Renal cortex interstitium (tissue), 15 donors: ENCODE data around the gene DRAM2. TPM values are rescaled to one million over a fixed set of nuclear protein-coding genes. Genes with fewer than 3 reads are reported as not detected.

Experiments
- DNase-seq, 11 donors: peaks; one replicate each; pipeline ENCODE4 v3.0.0-alpha.2; 2013; ENCODE audit warnings: low read depth in 9 of 11, low spot score in 4 of 11; ENCODE audit errors: extremely low read depth in 1 of 11
- long read RNA-seq, 16 experiments: transcript quantifications; one replicate each; lab custom pipeline, GENCODE V29; 2026
- polyA plus RNA-seq, 3 donors: library from polyadenylated mRNA; unstranded; fragments of 120-200 nt; gene quantifications; one replicate each; pipeline ENCODE4 v1.2.1, GENCODE V29; 2013; ENCODE audit not compliant: insufficient read length in 3 of 3

The DRAM2 gene
- 10 to 100 TPM; 65.6 to 78.5 (median 66.4) TPM for polyA plus RNA-seq
- long read RNA-seq, donor 1, result 0 reads
- long read RNA-seq, donor 2, partial matches to known transcripts, result 0 of 3 reads
- long read RNA-seq, donor 2, other reads (novel, unspliced or antisense), result 0 of 3 reads
- long read RNA-seq, donor 3, partial matches to known transcripts, result 0 of 7 reads
- long read RNA-seq, donor 3, other reads (novel, unspliced or antisense), result 5 of 7 reads
- long read RNA-seq, donor 4, partial matches to known transcripts, result 5 of 15 reads
- long read RNA-seq, donor 4, other reads (novel, unspliced or antisense), result 7 of 15 reads
- long read RNA-seq, donor 5, result 0 reads
- long read RNA-seq, donor 6, partial matches to known transcripts, result 0 of 1 reads
- long read RNA-seq, donor 6, other reads (novel, unspliced or antisense), result 0 of 1 reads
- long read RNA-seq, donor 7, partial matches to known transcripts, result 0 of 8 reads
- long read RNA-seq, donor 7, other reads (novel, unspliced or antisense), result 6 of 8 reads
- long read RNA-seq, donor 8, partial matches to known transcripts, result 5 of 24 reads
- long read RNA-seq, donor 8, other reads (novel, unspliced or antisense), result 15 of 24 reads
- long read RNA-seq, donor 9, transcript DRAM2-208 (9 exons, 1,872 nt), result major isoform, 5 of 12 reads
- long read RNA-seq, donor 9, partial matches to known transcripts, result 0 of 12 reads
- long read RNA-seq, donor 9, other reads (novel, unspliced or antisense), result 5 of 12 reads
- long read RNA-seq, donor 10, partial matches to known transcripts, result 0 of 4 reads
- long read RNA-seq, donor 10, other reads (novel, unspliced or antisense), result 0 of 4 reads
- long read RNA-seq, donor 11, partial matches to known transcripts, result 0 of 8 reads
- long read RNA-seq, donor 11, other reads (novel, unspliced or antisense), result 6 of 8 reads
- long read RNA-seq, donor 12, partial matches to known transcripts, result 0 of 1 reads
- long read RNA-seq, donor 12, other reads (novel, unspliced or antisense), result 0 of 1 reads
- long read RNA-seq, donor 13, transcript DRAM2-208 (9 exons, 1,872 nt), result major isoform, 13 of 18 reads
- long read RNA-seq, donor 13, partial matches to known transcripts, result 0 of 18 reads
- long read RNA-seq, donor 13, other reads (novel, unspliced or antisense), result 0 of 18 reads
- long read RNA-seq, donor 14, partial matches to known transcripts, result 0 of 11 reads
- long read RNA-seq, donor 14, other reads (novel, unspliced or antisense), result 6 of 11 reads
- long read RNA-seq, donor 15, partial matches to known transcripts, result 0 of 2 reads
- long read RNA-seq, donor 15, other reads (novel, unspliced or antisense), result 0 of 2 reads
- long read RNA-seq, donor 16, transcript DRAM2-208 (9 exons, 1,872 nt), result major isoform, 6 of 13 reads
- long read RNA-seq, donor 16, partial matches to known transcripts, result 0 of 13 reads
- long read RNA-seq, donor 16, other reads (novel, unspliced or antisense), result 7 of 13 reads

DNA sequence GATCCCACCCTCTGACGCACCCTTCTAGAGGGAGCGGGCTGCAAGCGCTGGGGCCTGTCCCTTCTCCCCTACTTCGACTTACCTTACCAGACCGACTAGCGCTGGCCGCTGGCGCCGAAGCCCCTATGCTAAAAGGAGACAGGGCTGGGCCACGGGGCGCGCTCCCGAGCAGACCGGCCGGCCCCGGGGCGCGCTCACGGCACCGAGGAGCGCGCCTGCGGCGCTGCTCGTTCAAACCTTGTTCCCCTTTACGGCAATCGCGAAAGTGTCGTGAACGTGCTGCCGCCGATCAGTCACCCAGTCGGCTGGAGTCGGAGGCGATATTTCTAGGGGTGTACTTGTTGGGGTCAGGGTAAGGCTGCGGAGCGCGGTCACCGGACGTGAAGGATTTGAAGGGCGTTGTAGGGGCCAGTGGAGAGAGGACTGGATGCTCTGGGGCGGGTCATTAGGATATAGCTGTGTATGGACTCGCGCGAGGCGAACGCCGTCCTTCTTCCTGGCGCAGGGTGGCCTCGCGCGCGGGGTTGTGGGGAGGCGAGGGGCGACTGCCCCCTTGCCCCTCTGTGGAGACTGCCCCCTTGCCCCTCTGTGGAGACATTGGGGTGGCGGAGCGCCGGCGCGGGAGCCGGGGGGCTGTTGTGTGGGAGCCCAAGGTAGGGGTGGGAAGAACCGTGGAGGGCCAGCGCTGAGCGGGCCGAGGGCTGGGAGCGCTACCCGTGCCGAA, at the start of gene DRAM2, which contains the start of gene CEPT1:
TSS of gene DRAM2 (minus strand) at position 138 of the 724 bp plus-strand sequence. CDS start 8,539 bp downstream, outside the sequence.
TSS of gene CEPT1 (plus strand) at position 268 of the 724 bp plus-strand sequence. CDS start 7,492 bp downstream, outside the sequence.
- DNase-seq, result peak; percentile 91 to 99 (median 95)

DNA sequence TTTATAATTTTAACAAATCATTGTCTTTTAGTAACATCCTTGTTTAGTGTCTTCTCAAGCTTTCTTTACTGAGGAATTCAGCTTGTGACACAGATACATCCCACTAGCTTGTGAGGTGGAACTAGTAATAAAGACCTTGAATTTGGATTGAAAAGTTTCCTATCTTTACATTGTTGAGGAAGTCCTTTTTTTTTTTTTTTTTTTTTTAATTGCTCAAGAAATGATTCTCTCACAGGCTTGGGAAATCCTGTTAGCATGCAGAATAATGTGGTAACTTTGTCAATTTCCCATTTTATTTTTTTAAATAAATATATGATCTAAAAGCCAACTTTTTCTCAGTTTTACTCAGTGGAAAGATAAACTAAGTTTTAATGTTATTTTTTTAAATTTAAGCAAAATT, 44.8 kb upstream of the DRAM2 start:
- DNase-seq, result no peak

DNA sequence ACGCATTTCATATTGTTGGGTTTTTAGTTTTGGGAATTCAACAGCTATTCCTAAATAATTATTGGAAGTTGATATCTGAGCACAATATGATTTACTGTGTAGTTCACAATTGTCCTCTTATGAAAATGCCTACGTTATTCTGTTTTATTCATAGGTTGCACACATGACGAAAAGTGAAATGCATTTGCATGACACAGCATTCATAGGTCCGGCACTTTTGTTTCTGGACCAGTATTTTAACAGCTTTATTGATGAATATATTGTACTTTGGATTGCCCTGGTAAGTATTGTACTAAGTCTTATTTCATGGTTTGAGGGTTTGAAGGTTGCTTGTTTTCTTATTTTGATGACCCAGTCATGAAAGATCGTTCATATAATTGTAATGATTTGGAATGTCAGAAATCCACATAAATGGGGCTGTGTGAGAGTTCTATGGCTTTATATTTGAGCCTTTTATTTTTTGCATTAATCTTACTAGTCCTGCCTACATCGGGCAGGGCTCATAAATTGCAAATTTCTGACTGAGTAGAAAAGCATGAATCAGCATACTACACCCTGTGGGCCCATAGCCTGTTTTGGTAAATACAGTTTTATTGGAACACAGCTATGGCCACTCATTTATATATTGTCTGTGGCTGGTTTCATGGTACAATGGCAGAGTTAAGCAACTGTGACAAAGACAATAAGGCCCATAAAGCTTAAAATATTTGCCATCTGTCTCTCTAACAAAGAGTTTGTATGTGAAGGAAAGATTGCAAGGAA, 43.6 kb upstream of the DRAM2 start:
- DNase-seq, result no peak

DNA sequence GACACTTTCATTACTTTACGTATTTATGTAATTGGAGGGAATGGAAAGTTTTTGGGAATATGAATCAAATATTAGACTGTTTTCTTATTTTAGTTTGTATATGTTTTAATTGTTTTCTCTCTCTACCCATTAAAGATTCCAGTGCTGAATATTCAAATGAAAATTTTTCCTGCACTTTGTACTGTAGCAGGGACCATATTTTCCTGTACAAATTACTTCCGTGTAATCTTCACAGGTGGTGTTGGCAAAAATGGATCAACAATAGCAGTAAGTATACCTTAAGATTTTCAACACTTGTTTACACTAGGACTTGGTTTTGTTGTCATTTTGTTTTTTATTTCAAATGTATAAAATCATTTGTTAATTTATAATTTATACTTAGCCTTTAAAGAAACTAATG, 42.2 kb upstream of the DRAM2 start:
- DNase-seq, result no peak

DNA sequence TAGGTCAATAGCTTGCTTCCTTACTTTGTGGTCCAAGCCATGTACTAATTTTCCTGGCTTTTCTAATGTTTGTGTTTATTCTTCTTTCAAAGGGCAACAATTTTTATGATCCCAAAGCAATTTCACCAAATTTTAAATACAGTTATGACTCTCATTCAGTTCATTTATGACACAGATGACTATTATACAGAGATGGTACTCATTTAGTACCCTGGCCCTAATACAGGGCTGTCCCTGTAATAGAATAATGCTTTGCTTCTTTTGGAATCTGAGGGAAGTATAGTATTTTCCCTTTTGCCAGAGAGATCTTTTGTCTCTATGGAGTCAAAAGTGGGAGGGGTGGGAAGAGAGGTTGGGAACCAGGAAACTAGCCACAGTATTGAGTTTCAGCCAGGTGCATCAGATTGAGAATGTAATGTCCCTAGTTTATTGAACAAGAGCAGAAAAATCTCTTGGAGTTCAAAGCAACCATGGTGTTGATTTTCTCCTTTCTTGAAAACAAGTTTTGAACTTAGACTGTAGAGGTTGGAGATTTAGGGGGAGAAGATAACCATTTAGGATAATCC, 40.2 kb upstream of the DRAM2 start:
- no peak for DNase-seq

DNA sequence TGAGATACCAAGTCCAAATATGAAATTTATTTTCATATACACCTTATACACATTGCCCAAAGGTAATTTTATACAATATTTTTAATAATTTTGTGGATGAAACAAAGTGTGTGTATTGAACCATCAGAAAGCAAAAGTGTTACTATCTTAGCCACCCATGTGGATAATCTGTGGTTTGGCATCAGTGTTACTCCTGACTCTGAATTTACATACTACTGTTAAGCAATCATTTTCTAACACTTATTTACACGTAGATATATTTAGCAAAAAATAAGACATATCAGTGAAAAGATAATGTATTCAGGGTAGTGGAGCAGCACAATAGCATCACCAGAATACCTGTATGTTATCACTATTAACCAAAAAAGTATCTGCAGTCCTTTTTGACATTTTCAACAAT, 36.8 kb upstream of the DRAM2 start:
- DNase-seq, result no peak

DNA sequence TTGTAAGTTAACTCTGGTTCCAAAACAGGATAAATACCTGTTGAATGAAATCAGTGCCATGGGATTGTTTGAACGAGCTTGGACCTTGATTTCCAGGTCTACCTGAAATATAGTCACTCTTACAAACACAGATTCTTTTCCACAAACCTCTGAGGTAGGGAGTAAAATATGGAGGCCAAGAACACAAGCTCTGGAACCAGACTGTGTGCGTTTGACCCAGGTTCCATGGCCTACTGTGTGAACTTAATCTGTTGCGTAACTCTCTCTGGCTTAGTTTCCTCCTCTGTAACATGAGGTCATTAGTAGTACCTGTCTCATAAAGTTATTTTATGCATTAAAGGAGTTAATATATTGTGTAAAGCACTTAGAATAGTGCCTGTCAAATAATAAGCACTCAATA, 35.5 kb upstream of the DRAM2 start:
- DNase-seq, result no peak

DNA sequence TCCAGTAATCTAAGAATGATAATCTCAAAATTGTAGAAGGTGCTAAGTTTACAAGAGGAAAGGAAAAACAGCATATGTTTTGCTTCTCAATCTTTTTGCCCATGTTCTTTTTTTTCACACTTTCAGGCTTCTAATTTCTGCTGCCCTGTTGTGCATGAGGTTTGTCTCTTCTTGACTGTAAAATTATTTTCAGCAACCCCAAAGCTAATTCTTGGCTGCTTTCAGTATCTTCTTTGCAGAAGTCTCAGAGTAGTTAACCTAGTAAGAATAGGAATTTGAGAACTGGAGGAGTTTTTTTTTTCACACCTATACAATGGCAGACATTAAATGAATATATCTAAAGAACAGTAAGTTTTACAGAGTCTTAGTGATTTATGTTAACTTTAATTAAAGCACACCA, 34.2 kb upstream of the DRAM2 start:
- no peak for DNase-seq

DNA sequence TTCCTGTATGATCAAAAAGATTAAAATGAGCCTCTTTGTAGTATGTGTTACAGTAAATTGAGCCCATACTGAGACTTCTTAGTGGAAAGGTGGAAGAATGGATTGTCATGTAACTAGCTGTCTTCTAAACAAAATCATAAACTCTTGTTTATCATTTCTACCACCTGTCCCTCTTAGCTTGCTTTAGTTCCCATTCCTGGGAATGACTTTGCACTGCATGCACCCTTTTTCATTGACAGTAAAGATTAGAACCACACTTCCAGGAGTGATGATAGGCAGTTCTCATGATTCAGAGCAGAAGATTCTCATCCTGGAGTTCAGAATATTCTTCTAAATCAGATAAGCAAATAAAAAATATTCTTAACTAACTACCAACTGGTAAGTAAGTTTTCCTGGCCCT, 32.6 kb upstream of the DRAM2 start:
- DNase-seq, result no peak

DNA sequence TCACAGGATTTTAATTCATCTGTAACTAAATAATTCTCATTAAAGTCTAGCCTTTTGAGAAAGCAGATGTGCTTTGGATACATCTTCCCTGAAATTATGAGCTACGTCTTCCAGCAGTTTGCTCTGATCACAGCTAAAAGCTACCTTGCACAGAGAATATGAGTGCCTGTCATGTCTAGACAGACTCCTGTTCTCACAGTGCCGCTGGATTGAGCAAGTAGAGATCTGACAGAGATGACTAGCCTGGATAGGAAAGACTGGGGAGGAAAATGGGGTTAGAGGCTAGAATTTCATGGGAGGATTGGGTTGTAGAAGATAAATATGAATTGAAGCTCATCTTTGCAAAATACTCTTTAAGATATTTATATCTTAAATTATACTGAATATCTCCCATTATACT, 24.3 kb upstream of the DRAM2 start:
- no peak for DNase-seq

DNA sequence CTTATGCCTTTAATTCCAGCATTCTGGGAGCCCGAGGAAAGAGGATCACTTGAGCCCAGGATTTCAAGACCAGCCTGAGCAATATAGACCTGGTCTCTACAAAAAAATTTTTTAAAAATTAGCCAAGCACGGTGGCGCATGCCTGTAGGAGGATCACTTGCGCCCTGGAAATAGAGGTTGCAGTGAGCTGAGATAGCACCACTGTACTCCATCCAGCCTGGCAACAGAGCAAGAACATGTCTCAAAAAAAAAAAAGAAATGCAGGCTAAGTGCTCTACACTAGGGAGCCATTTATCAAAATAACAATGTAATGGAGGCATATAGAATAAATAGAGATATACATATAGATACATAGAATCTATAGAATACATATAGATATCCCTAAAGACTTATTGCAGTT, 23.5 kb upstream of the DRAM2 start:
- no peak for DNase-seq

DNA sequence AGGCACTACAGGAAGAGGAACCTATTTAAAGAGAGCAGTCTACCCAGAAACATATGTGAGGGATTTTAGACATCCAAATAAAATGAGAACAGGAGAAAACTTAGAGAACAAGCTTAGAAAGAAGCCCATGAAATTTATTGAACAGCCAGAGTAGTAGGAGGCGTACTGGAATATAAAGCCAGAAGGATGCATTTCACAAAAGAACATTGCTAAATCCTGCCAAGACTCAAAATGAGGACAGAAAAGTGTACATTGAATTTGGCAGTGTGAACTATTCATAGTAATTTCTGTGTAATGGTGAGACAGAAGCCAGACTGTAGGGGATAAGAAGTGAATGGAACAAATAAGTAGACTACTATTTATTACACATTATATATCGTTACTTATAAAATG, 22.6 kb upstream of the DRAM2 start:
- no peak for DNase-seq

DNA sequence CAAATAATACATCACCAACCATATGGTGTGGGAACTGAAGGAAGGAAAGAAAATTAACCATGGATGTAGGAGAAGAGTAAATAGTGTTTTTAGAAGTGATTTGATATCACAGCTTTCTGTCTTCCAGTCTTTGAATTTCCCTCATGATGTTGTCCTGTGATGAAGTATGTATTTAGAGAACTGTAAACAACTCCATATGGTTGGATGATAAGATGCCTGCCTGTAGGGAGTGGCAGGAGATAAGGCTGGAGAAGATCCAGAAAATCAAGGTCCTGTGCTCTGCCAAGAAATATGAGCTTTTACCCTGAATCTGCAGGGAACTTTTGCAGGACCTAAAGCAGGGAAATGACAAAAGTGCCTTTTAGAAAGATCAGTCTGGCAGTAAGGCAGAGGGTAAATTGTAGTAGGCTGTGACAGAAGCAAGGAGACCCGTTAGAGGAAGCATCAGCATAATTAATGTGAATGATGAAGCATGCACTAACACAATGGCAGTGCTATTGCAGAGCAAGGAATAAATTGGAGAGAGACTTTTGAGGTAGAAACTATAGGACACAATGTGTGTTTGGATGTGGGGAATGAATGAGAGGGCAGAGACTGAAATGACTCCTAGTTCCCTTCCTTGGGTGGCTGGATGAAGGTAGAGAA, 22.1 kb upstream of the DRAM2 start:
- DNase-seq, result no peak

DNA sequence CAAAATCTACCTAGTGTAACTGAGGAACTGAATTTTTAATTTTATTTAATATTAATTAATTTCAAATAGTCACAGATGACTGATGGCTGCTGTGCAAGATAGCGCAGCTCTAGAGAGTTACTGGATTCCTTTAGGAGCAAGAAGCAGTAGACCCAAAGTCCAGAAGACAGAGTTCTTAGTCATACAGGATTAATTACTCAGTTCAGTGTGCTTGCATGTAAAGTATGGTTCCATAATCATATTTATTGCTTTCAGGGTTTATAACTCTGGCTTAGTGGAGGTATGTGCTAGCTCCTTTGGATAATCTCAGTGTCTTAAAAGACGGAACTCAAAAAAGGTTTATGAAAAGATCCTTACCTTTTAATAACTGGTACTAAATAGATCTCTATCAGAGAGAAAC, 17.5 kb upstream of the DRAM2 start:
- DNase-seq, result no peak

DNA sequence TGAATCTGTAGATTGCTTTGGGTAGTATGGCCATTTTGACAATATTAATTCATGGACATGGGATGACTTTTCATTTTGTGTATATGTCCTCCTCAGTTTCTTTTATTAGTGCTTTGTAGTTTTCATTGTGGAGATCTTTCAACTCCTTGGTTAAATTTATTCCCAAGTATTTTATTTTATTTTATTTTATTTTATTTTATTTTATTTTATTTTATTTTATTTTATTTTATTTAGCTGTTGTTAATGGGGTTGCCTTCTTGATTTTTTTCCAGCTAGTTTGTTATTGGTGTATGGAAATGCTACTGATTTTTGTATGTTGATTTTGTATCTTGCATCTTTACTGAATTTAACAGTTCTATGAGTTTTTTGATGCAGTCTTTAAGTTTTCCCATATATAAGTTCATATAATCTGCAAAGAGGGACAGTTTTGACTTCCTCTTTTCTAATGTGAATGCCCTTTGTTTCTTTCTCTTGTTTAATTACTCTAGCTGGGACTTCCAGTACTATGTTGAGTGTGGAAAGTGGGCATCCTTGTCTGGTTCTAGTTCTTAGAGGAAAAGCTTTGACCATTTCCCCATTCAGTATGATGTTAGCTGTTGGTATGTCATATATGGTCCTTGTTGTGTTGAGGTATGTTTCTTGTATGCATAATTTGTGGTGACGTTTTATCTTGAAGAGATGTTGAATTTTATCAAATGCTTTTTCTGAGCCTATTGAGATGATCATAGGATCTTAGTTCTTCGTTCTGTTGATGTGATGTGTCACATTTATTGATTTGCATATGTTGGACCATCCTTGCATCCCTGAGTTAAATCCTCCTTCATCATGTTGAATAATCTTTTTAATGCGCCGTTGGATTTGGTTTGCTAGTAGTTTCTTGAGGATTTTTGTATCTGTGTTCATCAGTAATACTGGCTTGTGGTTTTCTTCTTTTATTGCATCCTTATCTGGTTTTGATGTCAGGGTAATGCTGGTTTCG, 14.4 kb upstream of the DRAM2 start:
- no peak for DNase-seq

DNA sequence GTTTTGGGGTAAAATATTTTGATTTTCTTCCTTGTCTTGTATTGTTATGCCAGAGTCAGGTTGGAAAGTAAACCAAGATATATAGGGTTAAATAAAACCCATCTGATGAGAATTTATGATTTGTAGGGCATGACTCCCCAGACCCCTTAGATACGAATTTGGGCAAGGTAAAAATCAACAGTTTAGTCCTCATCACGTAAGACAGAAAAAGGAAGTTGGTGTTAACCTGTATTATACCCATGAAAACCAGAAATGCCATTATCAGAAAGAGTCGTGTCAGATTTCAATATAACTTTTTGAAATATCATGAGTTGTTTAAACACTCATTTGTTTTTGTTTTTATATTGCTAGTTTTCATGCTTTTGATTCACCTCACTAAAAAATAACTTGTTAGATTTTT, 11.9 kb upstream of the DRAM2 start:
- DNase-seq, result no peak
